ENCODE results near the gene B4GALT7.

DNA sequence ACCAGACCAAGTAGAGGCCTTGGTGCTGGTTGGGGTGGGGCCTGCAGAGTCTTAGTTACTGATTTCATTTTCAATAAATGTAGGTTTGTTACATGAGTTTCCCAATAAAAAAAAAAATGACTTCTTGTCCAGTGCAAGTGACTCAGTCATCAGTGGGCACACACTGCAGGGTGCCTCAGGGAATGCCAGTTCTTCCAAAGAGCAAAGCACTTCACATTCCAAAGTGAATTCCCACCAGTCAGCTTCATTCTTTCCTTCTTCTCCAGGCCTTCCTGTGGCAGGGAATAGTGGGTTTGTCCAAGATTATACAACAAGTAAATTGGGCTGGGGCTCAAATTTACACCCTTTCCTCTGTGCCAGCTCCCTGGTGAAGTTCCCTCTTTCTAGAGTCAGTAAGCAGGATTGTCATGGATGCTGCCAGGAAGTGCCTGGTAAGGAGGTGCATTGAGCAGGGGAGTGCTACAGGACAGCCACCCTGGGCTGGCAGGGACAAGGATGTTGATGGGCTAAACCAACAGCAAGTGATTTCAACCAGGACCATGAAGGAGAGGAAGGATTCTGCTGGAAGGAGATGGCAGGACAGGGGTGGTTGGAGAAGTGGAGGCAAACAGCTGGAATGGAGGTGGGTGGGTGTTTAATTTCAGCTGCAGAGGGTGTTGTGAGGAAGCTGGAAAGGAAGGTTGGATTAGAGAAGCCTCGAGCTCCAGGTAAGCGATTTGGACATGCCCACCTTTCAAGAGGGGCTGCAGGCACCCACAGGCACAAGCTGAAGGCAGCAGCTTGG, 3.7 kb upstream of the B4GALT7 start:
- no peak for TF ChIP-seq EGR1 (IDR thresholded peaks at IDR 0.05)
- TF ChIP-seq, protein P1, sequence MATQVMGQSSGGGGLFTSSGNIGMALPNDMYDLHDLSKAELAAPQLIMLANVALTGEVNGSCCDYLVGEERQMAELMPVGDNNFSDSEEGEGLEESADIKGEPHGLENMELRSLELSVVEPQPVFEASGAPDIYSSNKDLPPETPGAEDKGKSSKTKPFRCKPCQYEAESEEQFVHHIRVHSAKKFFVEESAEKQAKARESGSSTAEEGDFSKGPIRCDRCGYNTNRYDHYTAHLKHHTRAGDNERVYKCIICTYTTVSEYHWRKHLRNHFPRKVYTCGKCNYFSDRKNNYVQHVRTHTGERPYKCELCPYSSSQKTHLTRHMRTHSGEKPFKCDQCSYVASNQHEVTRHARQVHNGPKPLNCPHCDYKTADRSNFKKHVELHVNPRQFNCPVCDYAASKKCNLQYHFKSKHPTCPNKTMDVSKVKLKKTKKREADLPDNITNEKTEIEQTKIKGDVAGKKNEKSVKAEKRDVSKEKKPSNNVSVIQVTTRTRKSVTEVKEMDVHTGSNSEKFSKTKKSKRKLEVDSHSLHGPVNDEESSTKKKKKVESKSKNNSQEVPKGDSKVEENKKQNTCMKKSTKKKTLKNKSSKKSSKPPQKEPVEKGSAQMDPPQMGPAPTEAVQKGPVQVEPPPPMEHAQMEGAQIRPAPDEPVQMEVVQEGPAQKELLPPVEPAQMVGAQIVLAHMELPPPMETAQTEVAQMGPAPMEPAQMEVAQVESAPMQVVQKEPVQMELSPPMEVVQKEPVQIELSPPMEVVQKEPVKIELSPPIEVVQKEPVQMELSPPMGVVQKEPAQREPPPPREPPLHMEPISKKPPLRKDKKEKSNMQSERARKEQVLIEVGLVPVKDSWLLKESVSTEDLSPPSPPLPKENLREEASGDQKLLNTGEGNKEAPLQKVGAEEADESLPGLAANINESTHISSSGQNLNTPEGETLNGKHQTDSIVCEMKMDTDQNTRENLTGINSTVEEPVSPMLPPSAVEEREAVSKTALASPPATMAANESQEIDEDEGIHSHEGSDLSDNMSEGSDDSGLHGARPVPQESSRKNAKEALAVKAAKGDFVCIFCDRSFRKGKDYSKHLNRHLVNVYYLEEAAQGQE (IDR thresholded peaks at IDR 0.05; ENCODE audit: low read depth), result no peak
- TF ChIP-seq, protein P2, sequence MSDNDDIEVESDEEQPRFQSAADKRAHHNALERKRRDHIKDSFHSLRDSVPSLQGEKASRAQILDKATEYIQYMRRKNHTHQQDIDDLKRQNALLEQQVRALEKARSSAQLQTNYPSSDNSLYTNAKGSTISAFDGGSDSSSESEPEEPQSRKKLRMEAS (IDR thresholded peaks at IDR 0.05), result no peak
- TF ChIP-seq YY1 (IDR thresholded peaks at IDR 0.05; ENCODE audit: low read depth), result no peak
